Measurements from ENCODE around the gene TRAF1. TPM values are rescaled to one million over a fixed set of nuclear protein-coding genes. Genes with fewer than 3 reads are reported as not detected.

The TRAF1 gene
- total RNA-seq, 1 experiment from 2014 or later = 18.8 TPM

GRCh38 chr9:120889606-120890271, 36.9 kb downstream of the TRAF1 start:
- Histone ChIP-seq H3K9ac (ENCODE audit: low read length) (no peak overlapping the region), H3K36me3 (ENCODE audit: insufficient read depth, low read length) (no peaks in the 10 kb centered on the region), H3K9me2 (replicated peaks; ENCODE audit: insufficient read depth, low read length) (no peaks in the 10 kb centered on the region), H3K27ac (ENCODE audit: low read length) (no peak overlapping the region), H4K20me1 (ENCODE audit: insufficient read depth, low read depth, low read length) (no peaks in the 10 kb centered on the region), H3K79me2 (ENCODE audit: low read length) (no peaks in the 10 kb centered on the region), H2AFZ (ENCODE audit: low read length) (no peak overlapping the region), H3K9me3 (ENCODE audit: low read length) (no peaks in the 10 kb centered on the region), H3K27me3 (ENCODE audit: low read length) (no peaks in the 10 kb centered on the region), H3K4me3 (ENCODE audit: low read length) (no peak overlapping the region), H3K4me2 (ENCODE audit: low read depth, low read length, poor library complexity, severe bottlenecking) (no peak overlapping the region), H3K4me1 (ENCODE audit: low read length) (peaks cover 47% of the 10 kb centered on the region)
- no peak for DNase-seq

GRCh38 chr9:120888626-120889025, 38.0 kb downstream of the TRAF1 start:
- no peak overlapping the region for H3K4me3 ChIP-seq (ENCODE audit: low read length)
- no peaks in the 10 kb centered on the region for H3K36me3 ChIP-seq (ENCODE audit: insufficient read depth, low read length)
- no peak overlapping the region for H2AFZ ChIP-seq (ENCODE audit: low read length)
- no peak for DNase-seq
- no peaks in the 10 kb centered on the region for H3K27me3 ChIP-seq (ENCODE audit: low read length)
- no peaks in the 10 kb centered on the region for H4K20me1 ChIP-seq (ENCODE audit: insufficient read depth, low read depth, low read length)
- H3K9ac ChIP-seq (ENCODE audit: low read length) = no peak overlapping the region
- H3K4me1 ChIP-seq (ENCODE audit: low read length) = peaks cover 40% of the 10 kb centered on the region
- H3K4me2 ChIP-seq (ENCODE audit: low read depth, low read length, poor library complexity, severe bottlenecking) = no peak overlapping the region
- H3K79me2 ChIP-seq (ENCODE audit: low read length) = no peaks in the 10 kb centered on the region
- no peaks in the 10 kb centered on the region for H3K9me3 ChIP-seq (ENCODE audit: low read length)
- no peaks in the 10 kb centered on the region for H3K9me2 ChIP-seq (replicated peaks; ENCODE audit: insufficient read depth, low read length)
- no peak overlapping the region for H3K27ac ChIP-seq (ENCODE audit: low read length)

- Histone ChIP-seq H2AFZ (ENCODE audit: low read length) (no peak overlapping the region), H3K4me3 (ENCODE audit: low read length) (no peak overlapping the region), H3K79me2 (ENCODE audit: low read length) (no peaks in the 10 kb centered on the region), H3K9me3 (ENCODE audit: low read length) (no peaks in the 10 kb centered on the region), H3K27ac (ENCODE audit: low read length) (no peak overlapping the region), H3K4me1 (ENCODE audit: low read length) (peaks cover 36% of the 10 kb centered on the region), H3K36me3 (ENCODE audit: insufficient read depth, low read length) (no peaks in the 10 kb centered on the region), H3K9me2 (replicated peaks; ENCODE audit: insufficient read depth, low read length) (no peaks in the 10 kb centered on the region), H3K27me3 (ENCODE audit: low read length) (no peaks in the 10 kb centered on the region), H3K9ac (ENCODE audit: low read length) (0 out of 2 replicates have a peak overlapping the region, but pooled peaks have one; percentile 5), H3K4me2 (ENCODE audit: low read depth, low read length, poor library complexity, severe bottlenecking) (peak overlapping the region; percentile 41), H4K20me1 (ENCODE audit: insufficient read depth, low read depth, low read length) (no peaks in the 10 kb centered on the region)
- DNase-seq = peak; percentile 76
Measured at GRCh38 chr9:120886490-120886967, 40.1 kb downstream of the TRAF1 start.

GRCh38 chr9:120885958-120886357, 40.6 kb downstream of the TRAF1 start:
- no peak overlapping the region for H3K4me3 ChIP-seq (ENCODE audit: low read length)
- no peaks in the 10 kb centered on the region for H3K79me2 ChIP-seq (ENCODE audit: low read length)
- H3K36me3 ChIP-seq (ENCODE audit: insufficient read depth, low read length) = no peaks in the 10 kb centered on the region
- DNase-seq = no peak
- H3K4me1 ChIP-seq (ENCODE audit: low read length) = peaks cover 41% of the 10 kb centered on the region
- H3K9ac ChIP-seq (ENCODE audit: low read length) = peak overlapping the region; percentile 5; the same call in 1 of the 2 replicates
- H3K27me3 ChIP-seq (ENCODE audit: low read length) = no peaks in the 10 kb centered on the region
- H4K20me1 ChIP-seq (ENCODE audit: insufficient read depth, low read depth, low read length) = no peaks in the 10 kb centered on the region
- no peaks in the 10 kb centered on the region for H3K9me3 ChIP-seq (ENCODE audit: low read length)
- H3K27ac ChIP-seq (ENCODE audit: low read length) = no peak overlapping the region
- no peak overlapping the region for H2AFZ ChIP-seq (ENCODE audit: low read length)
- peak overlapping the region; percentile 41 for H3K4me2 ChIP-seq (ENCODE audit: low read depth, low read length, poor library complexity, severe bottlenecking)
- H3K9me2 ChIP-seq (replicated peaks; ENCODE audit: insufficient read depth, low read length) = no peaks in the 10 kb centered on the region

- no peaks in the 10 kb centered on the region for H4K20me1 ChIP-seq (ENCODE audit: insufficient read depth, low read depth, low read length)
- peaks cover 41% of the 10 kb centered on the region for H3K4me1 ChIP-seq (ENCODE audit: low read length)
- H3K27ac ChIP-seq (ENCODE audit: low read length) = no peak overlapping the region
- H3K9ac ChIP-seq (ENCODE audit: low read length) = peak overlapping the region; percentile 5; the same call in 1 of the 2 replicates
- H3K79me2 ChIP-seq (ENCODE audit: low read length) = no peaks in the 10 kb centered on the region
- no peak for DNase-seq
- no peak overlapping the region for H3K4me2 ChIP-seq (ENCODE audit: low read depth, low read length, poor library complexity, severe bottlenecking)
- no peaks in the 10 kb centered on the region for H3K9me3 ChIP-seq (ENCODE audit: low read length)
- no peaks in the 10 kb centered on the region for H3K36me3 ChIP-seq (ENCODE audit: insufficient read depth, low read length)
- H2AFZ ChIP-seq (ENCODE audit: low read length) = no peak overlapping the region
- H3K4me3 ChIP-seq (ENCODE audit: low read length) = no peak overlapping the region
- no peaks in the 10 kb centered on the region for H3K27me3 ChIP-seq (ENCODE audit: low read length)
- no peaks in the 10 kb centered on the region for H3K9me2 ChIP-seq (replicated peaks; ENCODE audit: insufficient read depth, low read length)
Measured at GRCh38 chr9:120885457-120885856, 41.1 kb downstream of the TRAF1 start.

GRCh38 chr9:120883608-120883996, 43.0 kb downstream of the TRAF1 start:
- Histone ChIP-seq H3K9me3 (ENCODE audit: low read length) (no peaks in the 10 kb centered on the region), H3K27me3 (ENCODE audit: low read length) (no peaks in the 10 kb centered on the region), H3K36me3 (ENCODE audit: insufficient read depth, low read length) (no peaks in the 10 kb centered on the region), H3K9me2 (replicated peaks; ENCODE audit: insufficient read depth, low read length) (no peaks in the 10 kb centered on the region), H4K20me1 (ENCODE audit: insufficient read depth, low read depth, low read length) (no peaks in the 10 kb centered on the region), H2AFZ (ENCODE audit: low read length) (no peak overlapping the region), H3K4me1 (ENCODE audit: low read length) (peaks cover 54% of the 10 kb centered on the region), H3K4me3 (ENCODE audit: low read length) (no peak overlapping the region), H3K4me2 (ENCODE audit: low read depth, low read length, poor library complexity, severe bottlenecking) (no peak overlapping the region), H3K27ac (ENCODE audit: low read length) (no peak overlapping the region), H3K9ac (ENCODE audit: low read length) (no peak overlapping the region), H3K79me2 (ENCODE audit: low read length) (no peaks in the 10 kb centered on the region)
- DNase-seq = no peak

- no peak for DNase-seq
- no peak overlapping the region for H2AFZ ChIP-seq (ENCODE audit: low read length)
- no peaks in the 10 kb centered on the region for H4K20me1 ChIP-seq (ENCODE audit: insufficient read depth, low read depth, low read length)
- H3K9ac ChIP-seq (ENCODE audit: low read length) = no peak overlapping the region
- H3K27me3 ChIP-seq (ENCODE audit: low read length) = no peaks in the 10 kb centered on the region
- no peaks in the 10 kb centered on the region for H3K79me2 ChIP-seq (ENCODE audit: low read length)
- H3K9me3 ChIP-seq (ENCODE audit: low read length) = no peaks in the 10 kb centered on the region
- H3K9me2 ChIP-seq (replicated peaks; ENCODE audit: insufficient read depth, low read length) = no peaks in the 10 kb centered on the region
- no peak overlapping the region for H3K27ac ChIP-seq (ENCODE audit: low read length)
- no peak overlapping the region for H3K4me3 ChIP-seq (ENCODE audit: low read length)
- H3K4me2 ChIP-seq (ENCODE audit: low read depth, low read length, poor library complexity, severe bottlenecking) = no peak overlapping the region
- peaks cover 59% of the 10 kb centered on the region for H3K4me1 ChIP-seq (ENCODE audit: low read length)
- 0 out of 2 replicates have a peak, but pooled peaks cover under 1% of the 10 kb centered on the region for H3K36me3 ChIP-seq (ENCODE audit: insufficient read depth, low read length)
Measured at GRCh38 chr9:120882935-120883607, 43.5 kb downstream of the TRAF1 start.

GRCh38 chr9:120879446-120879845, 47.1 kb downstream of the TRAF1 start:
- H3K9ac ChIP-seq (ENCODE audit: low read length) = peak overlapping the region; percentile 42
- H3K9me2 ChIP-seq (replicated peaks; ENCODE audit: insufficient read depth, low read length) = no peaks in the 10 kb centered on the region
- no peaks in the 10 kb centered on the region for H4K20me1 ChIP-seq (ENCODE audit: insufficient read depth, low read depth, low read length)
- peaks cover 63% of the 10 kb centered on the region for H3K4me1 ChIP-seq (ENCODE audit: low read length)
- no peak for DNase-seq
- H3K27me3 ChIP-seq (ENCODE audit: low read length) = no peaks in the 10 kb centered on the region
- peaks cover 16% of the 10 kb centered on the region for H3K79me2 ChIP-seq (ENCODE audit: low read length)
- no peak overlapping the region for H2AFZ ChIP-seq (ENCODE audit: low read length)
- H3K27ac ChIP-seq (ENCODE audit: low read length) = no peak overlapping the region
- peaks cover 15% of the 10 kb centered on the region for H3K36me3 ChIP-seq (ENCODE audit: insufficient read depth, low read length)
- no peaks in the 10 kb centered on the region for H3K9me3 ChIP-seq (ENCODE audit: low read length)
- H3K4me2 ChIP-seq (ENCODE audit: low read depth, low read length, poor library complexity, severe bottlenecking) = peak overlapping the region; percentile 99
- H3K4me3 ChIP-seq (ENCODE audit: low read length) = peak overlapping the region; percentile 11; the same call in 1 of the 2 replicates

All from Karpas-422 (cell line).